Inflammatory macrophage treated with lipopolysaccharide for 4 hours (primary cell): ENCODE data around the gene GUCY1B1.
A peak's percentile ranks its signal among the peaks of the same experiment; 100 is the strongest.

Experiments
- DNase-seq: peaks from one replicate; pipeline ENCODE4 v3.0.0-alpha.2; 2020

GUCY1B1 gene

GRCh38 chr4:155758481-155759371, at the start of gene GUCY1B1:
Gene GUCY1B1, plus strand, starts transcription at chr4:155759021. Its CDS starts 120 bp downstream, at chr4:155759141.
- DNase-seq: peak; percentile 92

GRCh38 chr4:155709918-155710317, 48.9 kb upstream of the GUCY1B1 start:
- no peak for DNase-seq

GRCh38 chr4:155711556-155711955, 47.3 kb upstream of the GUCY1B1 start:
- DNase-seq: no peak

GRCh38 chr4:155712846-155713245, 46.0 kb upstream of the GUCY1B1 start:
- no peak for DNase-seq

- no peak for DNase-seq
Observed at GRCh38 chr4:155713911-155714310, 44.9 kb upstream of the GUCY1B1 start.

GRCh38 chr4:155722336-155722735, 36.5 kb upstream of the GUCY1B1 start:
- no peak for DNase-seq

GRCh38 chr4:155722816-155723499, 35.9 kb upstream of the GUCY1B1 start:
- no peak for DNase-seq

- no peak for DNase-seq
Observed at GRCh38 chr4:155724731-155725130, 34.1 kb upstream of the GUCY1B1 start.

GRCh38 chr4:155734065-155734464, 24.8 kb upstream of the GUCY1B1 start:
- DNase-seq: no peak

- no peak for DNase-seq
Observed at GRCh38 chr4:155734951-155735350, 23.9 kb upstream of the GUCY1B1 start.

GRCh38 chr4:155735496-155735895, 23.3 kb upstream of the GUCY1B1 start:
- peak; percentile 9 for DNase-seq

GRCh38 chr4:155738548-155738947, 20.3 kb upstream of the GUCY1B1 start:
- DNase-seq: no peak

- DNase-seq: no peak
Observed at GRCh38 chr4:155741546-155741945, 17.3 kb upstream of the GUCY1B1 start.

GRCh38 chr4:155742310-155743015, 16.4 kb upstream of the GUCY1B1 start:
- no peak for DNase-seq

- no peak for DNase-seq
Observed at GRCh38 chr4:155745984-155746383, 12.8 kb upstream of the GUCY1B1 start.

- no peak for DNase-seq
Observed at GRCh38 chr4:155748039-155748438, 10.8 kb upstream of the GUCY1B1 start.

GRCh38 chr4:155749041-155749440, 9.8 kb upstream of the GUCY1B1 start:
- DNase-seq: no peak

GRCh38 chr4:155751569-155751968, 7.3 kb upstream of the GUCY1B1 start:
- DNase-seq: peak; percentile 17

- no peak for DNase-seq
Observed at GRCh38 chr4:155757745-155758265, 1.0 kb upstream of the GUCY1B1 start.

GRCh38 chr4:155759372-155760252, 791 bp downstream of the GUCY1B1 start:
- DNase-seq: peak; percentile 36

- DNase-seq: no peak
Observed at GRCh38 chr4:155761047-155761446, 2.2 kb downstream of the GUCY1B1 start.

GRCh38 chr4:155761916-155762315, 3.1 kb downstream of the GUCY1B1 start:
- no peak for DNase-seq
